DOHH2 (cell line): Measurements from ENCODE around the gene SYT1.

Experiments
- CTCF ChIP-seq: fragments of 200-600 bp; sonication (generic); IDR thresholded peaks from one replicate; pipeline ENCODE4 v1.5.1; 2014; ENCODE audit warnings: antibody characterized with exemption, mild to moderate bottlenecking, low read depth, low read length; ENCODE audit not compliant: poor library complexity, severe bottlenecking
- EZH2phosphoT487 ChIP-seq: fragments of 200-600 bp; sonication (generic); IDR thresholded peaks from 2 replicates; pipeline ENCODE4 v1.6.1; 2017; ENCODE audit warnings: borderline replicate concordance, mild to moderate bottlenecking, antibody characterized with exemption, low read length, moderate library complexity, mixed read lengths

DNA sequence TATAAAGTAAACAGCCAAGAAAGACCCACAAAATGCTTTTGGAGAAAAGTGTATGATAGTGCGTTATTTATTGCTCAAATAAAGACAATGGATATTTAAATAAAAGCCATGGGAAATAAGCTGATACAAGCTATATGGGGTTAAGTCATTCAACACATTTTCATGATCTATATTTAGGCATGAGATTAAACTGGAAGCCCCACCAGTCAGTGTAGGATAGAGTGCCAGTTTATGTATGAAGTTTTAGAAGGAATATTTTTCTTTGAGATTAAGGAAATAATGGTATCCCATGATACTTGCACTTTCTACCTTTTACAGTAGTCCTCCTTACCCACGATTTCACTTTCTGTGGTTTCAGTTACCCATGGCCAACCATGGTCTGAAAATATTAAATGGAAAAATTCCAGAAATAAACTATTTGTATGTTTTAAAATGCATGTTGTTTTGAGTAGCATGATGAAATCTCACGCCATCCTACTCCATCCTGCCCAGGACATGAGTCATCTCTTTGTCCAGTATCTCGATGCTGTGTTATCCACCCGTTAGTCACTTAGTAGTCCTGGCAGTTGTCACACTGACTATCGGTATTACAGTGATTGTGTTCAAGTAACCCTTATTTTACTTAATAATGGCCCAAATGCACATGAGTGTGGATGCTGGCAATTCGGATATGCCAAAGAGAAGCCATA is 22.3 kb downstream of the SYT1 start:
- TF ChIP-seq EZH2phosphoT487 (no peak), CTCF (no peak)
